NCI-H345 treated with DMSO at 0.1 percent for 48 hours (cell line): Measurements from ENCODE around the gene BLCAP.
A peak's percentile ranks its signal among the peaks of the same experiment; 100 is the strongest.

Experiments
- DNase-seq: peaks from one replicate; lab custom pipeline; 2025; ENCODE audit not compliant: unreplicated experiment; lab: John Stamatoyannopoulos, UW

Gene BLCAP

DNA sequence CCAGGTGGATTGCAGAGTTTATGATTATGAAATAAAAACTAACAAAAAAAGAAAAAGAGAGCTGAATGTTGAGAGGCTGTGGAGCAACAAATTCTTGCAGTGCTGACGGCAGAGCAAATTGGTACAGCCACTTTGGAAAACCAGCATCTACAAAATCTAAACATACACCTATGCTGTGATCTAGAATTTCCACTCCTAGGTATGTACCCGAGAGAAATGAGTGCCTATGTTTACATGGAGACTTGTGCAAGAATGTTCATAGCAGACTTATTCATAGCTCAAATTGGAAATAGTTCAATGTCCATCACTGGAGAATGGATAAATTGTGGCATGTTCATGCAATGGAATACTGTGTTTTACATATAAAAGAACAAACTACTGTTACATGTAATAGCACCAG is 3.0 kb upstream of the BLCAP start:
- DNase-seq: no peak

DNA sequence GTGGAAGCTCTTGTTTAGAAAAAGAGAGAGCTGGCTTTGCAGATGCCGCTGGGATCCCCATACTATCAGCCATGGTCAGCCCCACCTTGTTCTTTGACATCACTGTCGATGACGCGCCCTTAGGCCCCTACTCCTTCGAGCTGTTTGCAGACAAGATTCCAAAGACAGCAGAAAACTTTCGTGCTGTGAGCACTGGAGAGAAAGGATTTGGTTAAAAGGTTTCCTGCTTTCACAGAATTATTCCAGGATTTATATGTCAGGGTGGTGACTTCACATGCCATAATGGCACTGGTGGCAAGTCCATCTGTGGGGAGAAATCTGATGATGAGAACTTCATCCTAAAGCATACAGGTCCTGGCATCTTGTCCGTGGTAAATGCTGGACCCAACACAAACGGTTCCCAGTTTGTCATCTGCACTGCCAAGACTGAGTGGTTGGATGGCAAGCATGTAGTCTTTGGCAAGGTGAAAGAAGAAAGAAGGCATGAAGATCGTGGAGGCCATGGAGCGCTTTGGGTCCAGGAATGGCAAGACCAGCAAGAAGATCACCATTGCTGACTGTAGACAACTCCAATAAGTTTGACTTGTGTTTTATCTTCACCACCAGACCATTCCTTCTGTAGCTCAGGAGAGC is 2.4 kb upstream of the BLCAP start:
- no peak for DNase-seq

GRCh38 chr20:37529214-37529967 is 1.7 kb upstream of the BLCAP start:
- DNase-seq: no peak

DNA sequence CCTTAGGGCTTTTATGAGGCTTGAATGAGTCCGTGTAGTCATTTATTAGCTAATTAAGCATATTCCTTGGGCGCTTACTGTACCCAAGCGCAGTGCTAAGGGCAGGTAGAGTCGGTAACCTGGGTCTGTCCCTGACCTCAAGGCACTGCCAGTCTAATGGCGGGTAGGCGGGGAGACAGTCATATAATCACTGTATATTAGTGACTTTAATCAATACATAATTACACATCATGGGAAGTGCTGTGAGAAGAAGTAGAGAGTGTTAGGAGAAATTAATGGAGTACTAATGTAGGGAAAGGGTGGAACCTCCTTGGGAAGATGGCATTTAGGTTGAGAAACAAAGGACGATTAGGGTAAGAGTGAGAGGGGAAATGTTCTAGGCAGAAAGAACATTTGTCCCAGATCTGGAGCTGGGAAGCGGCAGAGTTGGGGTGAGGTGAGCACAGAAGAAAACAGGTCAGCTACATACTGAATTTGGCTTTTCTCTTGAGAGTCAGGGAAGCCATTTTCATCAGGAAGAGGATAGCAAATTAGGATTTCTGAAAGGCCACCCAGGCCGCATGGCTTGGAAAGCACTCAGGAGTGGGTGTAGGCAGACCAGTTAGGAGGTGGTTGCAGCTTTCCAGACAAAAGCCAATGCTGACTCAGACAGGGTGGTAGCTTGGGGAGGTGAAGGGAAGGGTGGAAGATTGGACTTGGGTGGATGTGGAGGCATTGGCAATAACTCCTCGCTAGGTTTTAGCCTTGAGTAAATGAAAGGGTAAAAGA is 954 bp upstream of the BLCAP start:
- no peak for DNase-seq

DNA sequence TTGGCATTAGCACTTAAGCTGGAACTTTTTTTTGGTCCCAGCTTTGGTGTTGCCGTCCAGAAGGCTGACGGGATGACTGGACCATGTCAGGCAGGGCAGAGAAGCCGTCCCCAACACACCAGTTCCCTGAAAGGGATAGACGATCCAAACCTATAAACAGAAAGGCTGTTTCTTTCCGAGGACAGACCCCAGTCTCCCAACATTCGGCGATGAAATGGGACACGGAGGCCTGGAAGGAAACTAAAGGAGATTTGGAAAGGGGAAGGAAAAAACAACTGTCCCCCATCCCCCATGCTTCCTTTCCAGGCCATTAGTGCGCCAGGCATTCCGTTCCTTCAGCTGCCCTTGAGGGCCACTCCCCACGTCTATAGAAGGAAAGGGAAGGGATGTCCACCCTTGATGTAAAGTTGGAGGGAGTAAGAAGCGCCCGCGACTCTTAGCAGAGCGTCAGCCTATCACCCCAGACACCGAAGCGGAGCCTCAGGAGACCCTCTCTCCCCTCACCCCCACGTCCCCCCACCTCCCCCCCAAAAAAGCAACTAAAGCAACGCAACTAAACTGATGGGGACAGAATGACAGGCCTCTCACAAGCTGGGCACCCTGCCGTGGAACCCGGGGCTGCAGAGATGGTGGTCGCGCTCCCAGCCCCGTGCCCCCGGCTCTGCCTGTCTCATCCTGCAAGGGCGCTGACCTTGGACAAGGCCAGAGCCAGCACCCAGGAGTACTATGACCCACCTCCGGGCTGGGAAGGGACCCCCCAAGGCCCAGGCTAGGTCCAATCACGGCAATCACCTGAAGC is 638 bp downstream of the BLCAP start:
- DNase-seq: no peak

GRCh38 chr20:37526238-37526838 is 1.3 kb downstream of the BLCAP start:
- peak; percentile 16 for DNase-seq

DNA sequence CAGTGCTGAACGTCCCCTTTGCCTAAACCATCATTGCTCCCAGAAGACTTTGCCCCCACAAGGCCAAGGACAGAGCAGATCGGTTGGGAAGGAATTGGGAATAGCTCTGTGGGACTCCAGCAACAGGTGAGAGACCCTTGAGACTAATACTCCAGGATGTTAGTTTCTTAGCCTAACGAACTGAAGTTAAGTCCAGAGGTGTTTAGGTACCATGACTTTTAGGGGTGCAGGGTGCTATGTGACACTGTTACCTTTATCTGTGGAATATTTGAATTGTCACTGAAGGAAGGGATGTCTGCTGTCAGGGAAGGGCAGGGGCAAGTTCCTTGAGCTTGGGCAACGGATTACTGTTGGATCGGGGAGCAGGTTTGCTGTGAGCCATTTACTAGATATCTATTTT is 1.9 kb downstream of the BLCAP start:
- DNase-seq: no peak

GRCh38 chr20:37524859-37525708 is 2.6 kb downstream of the BLCAP start:
- no peak for DNase-seq

GRCh38 chr20:37523911-37524700 is 3.6 kb downstream of the BLCAP start:
- no peak for DNase-seq

DNA sequence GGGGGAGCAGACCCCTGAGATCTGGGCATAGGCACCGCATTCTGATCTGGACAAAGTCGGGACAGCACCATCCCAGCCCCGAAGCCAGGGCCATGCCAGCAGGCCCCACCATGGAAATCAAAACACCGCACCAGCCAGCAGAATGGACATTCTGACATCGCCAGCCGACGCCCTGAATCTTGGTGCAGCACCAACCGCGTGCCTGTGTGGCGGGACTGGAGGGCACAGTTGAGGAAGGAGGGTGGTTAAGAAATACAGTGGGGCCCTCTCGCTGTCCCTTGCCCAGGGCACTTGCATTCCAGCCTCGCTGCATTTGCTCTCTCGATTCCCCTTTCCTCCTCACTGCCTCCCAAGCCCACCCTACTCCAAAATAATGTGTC is 4.7 kb downstream of the BLCAP start:
- DNase-seq: no peak

GRCh38 chr20:37522260-37523011 is 5.2 kb downstream of the BLCAP start:
- DNase-seq: peak; percentile 47

- no peak for DNase-seq
Measured at GRCh38 chr20:37521061-37521771, 6.5 kb downstream of the BLCAP start, which contains the start of gene NNAT. NNAT (plus strand) TSS chr20:37521250; CDS start chr20:37521332, 82 bp downstream.

- DNase-seq: no peak
Measured at GRCh38 chr20:37520419-37520955, 7.2 kb downstream of the BLCAP start.

GRCh38 chr20:37519508-37520418 is 7.9 kb downstream of the BLCAP start:
- peak; percentile 92 for DNase-seq

DNA sequence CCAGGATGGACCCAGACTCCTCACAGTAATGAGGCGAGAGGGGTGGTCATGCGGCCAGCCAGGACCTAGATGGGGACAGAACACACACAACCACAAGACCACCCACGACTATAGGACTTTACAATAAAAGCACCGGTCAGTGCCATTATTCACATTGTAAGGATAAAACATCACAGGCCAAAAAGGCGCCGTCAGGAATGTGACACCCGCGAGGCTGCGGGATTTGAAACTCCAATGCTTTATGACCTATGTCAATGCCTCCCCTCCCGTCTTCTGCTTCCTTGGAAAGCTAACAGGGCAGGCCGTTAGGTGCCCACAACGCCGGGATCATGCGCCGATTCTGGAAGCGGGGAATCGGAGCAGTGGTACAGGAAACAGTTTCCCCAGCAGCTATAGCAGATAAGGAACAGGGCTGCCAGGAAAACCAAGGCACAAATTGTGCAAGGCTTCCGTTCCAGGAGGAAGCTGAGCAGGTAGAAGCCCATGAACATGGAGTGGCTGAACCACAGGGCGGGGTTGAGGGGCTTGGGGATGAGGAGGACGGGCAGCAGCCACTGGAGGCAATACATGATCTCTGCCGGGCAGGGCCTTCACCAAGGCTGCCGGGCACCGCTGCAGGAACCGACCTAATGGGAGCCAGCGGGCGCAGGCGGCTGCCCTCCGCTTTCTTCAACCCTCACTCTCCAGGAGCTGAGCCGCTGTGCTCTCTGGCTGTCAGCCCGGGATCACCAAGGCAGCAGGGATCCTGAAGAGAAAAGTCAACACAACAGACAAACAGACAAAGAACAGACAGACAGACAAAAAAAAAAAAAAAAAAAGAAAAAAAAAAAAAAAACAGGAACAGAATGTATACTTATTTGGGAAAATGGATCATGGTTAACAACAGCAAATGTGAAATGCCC is 8.8 kb downstream of the BLCAP start:
- DNase-seq: peak; percentile 82
